GM21515 (cell line): ENCODE data around the gene TERT.

ENCODE experiments used
- ATAC-seq: cut with Tn5 transposase; IDR thresholded peaks from one replicate; pipeline ENCODE4 v1.9.1; 2021; ENCODE audit not compliant: unreplicated experiment

The TERT gene

GRCh38 chr5:1265026-1265425, 29.8 kb downstream of the TERT start:
- no peak for ATAC-seq

- ATAC-seq = no peak
Observed at GRCh38 chr5:1264211-1264610, 30.7 kb downstream of the TERT start.

GRCh38 chr5:1262381-1262780, 32.5 kb downstream of the TERT start:
- no peak for ATAC-seq

GRCh38 chr5:1261643-1262042, 33.2 kb downstream of the TERT start:
- no peak for ATAC-seq

GRCh38 chr5:1259806-1260480, 34.9 kb downstream of the TERT start:
- ATAC-seq = no peak

- no peak for ATAC-seq
Observed at GRCh38 chr5:1257841-1258240, 37.0 kb downstream of the TERT start.

GRCh38 chr5:1257363-1257762, 37.5 kb downstream of the TERT start:
- ATAC-seq = no peak

- ATAC-seq = no peak
Observed at GRCh38 chr5:1256776-1257175, 38.1 kb downstream of the TERT start.

GRCh38 chr5:1255081-1255561, 39.7 kb downstream of the TERT start:
- no peak for ATAC-seq

GRCh38 chr5:1254196-1254595, 40.7 kb downstream of the TERT start:
- no peak for ATAC-seq

- no peak for ATAC-seq
Observed at GRCh38 chr5:1253456-1254105, 41.3 kb downstream of the TERT start.

- no peak for ATAC-seq
Observed at GRCh38 chr5:1252681-1253080, 42.2 kb downstream of the TERT start.

GRCh38 chr5:1251678-1252580, 42.9 kb downstream of the TERT start:
- ATAC-seq = no peak

GRCh38 chr5:1249366-1250280, 45.2 kb downstream of the TERT start:
- ATAC-seq = no peak

GRCh38 chr5:1247811-1248210, 47.1 kb downstream of the TERT start:
- no peak for ATAC-seq

- ATAC-seq = no peak
Observed at GRCh38 chr5:1246711-1247431, 48.0 kb downstream of the TERT start.

- ATAC-seq = no peak
Observed at GRCh38 chr5:1245905-1246576, 48.8 kb downstream of the TERT start.

GRCh38 chr5:1244976-1245375, 49.9 kb downstream of the TERT start:
- no peak for ATAC-seq

GRCh38 chr5:1244255-1244654, 50.6 kb downstream of the TERT start:
- ATAC-seq = no peak
